ENCODE measurements around the gene CCDC116. TPM values are rescaled to one million over a fixed set of nuclear protein-coding genes. Genes with fewer than 3 reads are reported as not detected.
A peak's percentile ranks its signal among the peaks of the same experiment; 100 is the strongest.

Gene CCDC116
- total RNA-seq, 1 donor from 2014 or later, result not detected

- DNase-seq (ENCODE audit: low spot score in 2 of 2), result no peak
- intact Hi-C loops (cut with DNase I), result loop anchor here (10.0 kb wide), 1 partner anchor 617 kb away; the partner anchor contains the start of gene LRRC74B
- Histone ChIP-seq H3K9me3 (no peaks in the 10 kb centered on the region), H3K4me3 (no peak overlapping the region), H3K4me1 (peaks cover 4 to 6% of the 10 kb centered on the region in 2 donors), H3K36me3 (no peaks in the 10 kb centered on the region), H3K27ac (no peak overlapping the region), H3K27me3 (no peaks in the 10 kb centered on the region)
- no peak for TF ChIP-seq CTCF (IDR thresholded peaks at IDR 0.05)
Observed at GRCh38 chr22:21661991-21662390, 29.4 kb downstream of the CCDC116 start.

- Histone ChIP-seq H3K4me3 (no peak overlapping the region), H3K27me3 (no peaks in the 10 kb centered on the region), H3K27ac (no peak overlapping the region), H3K4me1 (peaks cover 0 to 4% of the 10 kb centered on the region in 2 donors), H3K36me3 (no peaks in the 10 kb centered on the region), H3K9me3 (no peaks in the 10 kb centered on the region)
- TF ChIP-seq CTCF (IDR thresholded peaks at IDR 0.05), result no peak
- intact Hi-C loops (cut with DNase I), result loop anchor here (10.0 kb wide), 1 partner anchor 619 kb away; the partner anchor contains the start of gene LRRC74B
- no peak for DNase-seq (ENCODE audit: low spot score in 2 of 2)
Observed at GRCh38 chr22:21663738-21664137, 31.2 kb downstream of the CCDC116 start.

GRCh38 chr22:21665047-21665851 lies 32.7 kb downstream of the CCDC116 start:
- H3K4me1 ChIP-seq, result peaks cover 0 to 4% of the 10 kb centered on the region in 2 donors
- peak overlapping the region; percentile 67 to 94 for H3K4me3 ChIP-seq
- DNase-seq (ENCODE audit: low spot score in 2 of 2), result no peak
- TF ChIP-seq CTCF (IDR thresholded peaks at IDR 0.05), result no peak
- peaks cover 1 to 6% of the 10 kb centered on the region in 2 donors for H3K36me3 ChIP-seq
- intact Hi-C loops (cut with DNase I), result loop anchor here (5.0 to 10.0 kb wide), 2 partner anchors 72 to 620 kb away; partner anchors contain the start of genes LRRC74B and YPEL1
- H3K27me3 ChIP-seq, result no peaks in the 10 kb centered on the region
- H3K27ac ChIP-seq, result peak overlapping the region; percentile 83 to 97
- no peaks in the 10 kb centered on the region for H3K9me3 ChIP-seq

- no peak for TF ChIP-seq CTCF (IDR thresholded peaks at IDR 0.05)
- DNase-seq (ENCODE audit: low spot score in 2 of 2), result no peak
- Histone ChIP-seq H3K36me3 (peaks cover 15 to 22% of the 10 kb centered on the region in 2 donors), H3K27me3 (no peaks in the 10 kb centered on the region), H3K9me3 (no peaks in the 10 kb centered on the region), H3K4me1 (peaks cover 0 to 4% of the 10 kb centered on the region in 2 donors), H3K4me3 (peak overlapping the region; percentile 67 to 94), H3K27ac (peak overlapping the region; percentile 83 to 97)
- intact Hi-C loops (cut with DNase I), result loop anchor here (5.0 to 10.0 kb wide), 2 partner anchors 71 to 622 kb away; partner anchors contain the start of genes LRRC74B and YPEL1
Observed at GRCh38 chr22:21666786-21667185, 34.2 kb downstream of the CCDC116 start.

- Histone ChIP-seq H3K27ac (no peak overlapping the region), H3K4me3 (no peak overlapping the region), H3K9me3 (no peaks in the 10 kb centered on the region), H3K36me3 (peaks cover 34 to 44% of the 10 kb centered on the region in 2 donors), H3K4me1 (peaks cover 0 to 4% of the 10 kb centered on the region in 2 donors), H3K27me3 (no peaks in the 10 kb centered on the region)
- DNase-seq (ENCODE audit: low spot score in 2 of 2), result no peak
- intact Hi-C loops (cut with DNase I), result loop anchor here (5.0 to 10.0 kb wide), 2 partner anchors 68 to 624 kb away; partner anchors contain the start of genes LRRC74B and YPEL1
- no peak for TF ChIP-seq CTCF (IDR thresholded peaks at IDR 0.05)
Observed at GRCh38 chr22:21669026-21669425, 36.5 kb downstream of the CCDC116 start.

Data from ascending aorta (tissue), 2 donors.